Activated CD4-positive, alpha-beta T cell treated with anti-CD3 and anti-CD28 coated beads for 36 hours (primary cell): Measurements from ENCODE around the gene DDC. TPM values are rescaled to one million over a fixed set of nuclear protein-coding genes. Genes with fewer than 3 reads are reported as not detected.

ENCODE experiments used
- ATAC-seq: fragments of 200-7000 bp; cut with Tn5 transposase; one replicate; pipeline ENCODE4 v1.10.0; 2021; ENCODE audit warnings: mild to moderate bottlenecking, moderate library complexity
- CTCF ChIA-PET: fragments of 350-600 bp; sonication (Branson Sonifier 250); formaldehyde crosslinking; loops from one replicate; lab custom pipeline; 2021; ENCODE audit warnings: antibody characterized with exemption; lab: Charles Lee
- POLR2A ChIA-PET: fragments of 350-600 bp; sonication (Branson Sonifier 250); formaldehyde crosslinking; loops from one replicate; lab custom pipeline; 2021; ENCODE audit warnings: antibody characterized with exemption, inconsistent platforms; lab: Charles Lee
- DNase-seq: peaks from one replicate; pipeline ENCODE4 v3.0.0-alpha.2; 2020
- H3K27ac Mint-ChIP-seq: one replicate; pipeline ENCODE4 v1.8.0; 2021; ENCODE audit warnings: mixed read lengths
- H3K27me3 Mint-ChIP-seq: one replicate; pipeline ENCODE4 v1.8.0; 2021; ENCODE audit warnings: mixed read lengths
- H3K36me3 Mint-ChIP-seq: one replicate; pipeline ENCODE4 v1.8.0; 2021; ENCODE audit warnings: low read depth, mixed read lengths
- H3K4me1 Mint-ChIP-seq: one replicate; pipeline ENCODE4 v1.8.0; 2021; ENCODE audit warnings: mixed read lengths
- H3K4me3 Mint-ChIP-seq: one replicate; pipeline ENCODE4 v1.8.0; 2021; ENCODE audit warnings: mild to moderate bottlenecking, moderate library complexity, mixed read lengths
- H3K9me3 Mint-ChIP-seq: one replicate; pipeline ENCODE4 v1.8.0; 2021; ENCODE audit warnings: low read depth, mixed read lengths
- intact Hi-C, 2 experiments: fragments of 100-400 bp; cut with DNase I in 1 of 2; cut with micrococcal nuclease in 1 of 2; formaldehyde crosslinking; loops; one replicate each; pipeline versions ENCODE4 v1.14.2 to v1.15.1; 2022 to 2024; cut with DNase I, micrococcal nuclease
- total RNA-seq, 2 experiments: library from RNA; stranded (reverse); gene quantifications; one replicate each; pipeline ENCODE4 v1.2.3, GENCODE V29; 2021

DDC gene
- total RNA-seq, 2 experiments from 2014 or later: 0.28 to 0.53 TPM

- no peaks in the 10 kb centered on the region for H3K9me3 Mint-ChIP-seq
- H3K36me3 Mint-ChIP-seq: no peaks in the 10 kb centered on the region
- H3K4me3 Mint-ChIP-seq: no peak overlapping the region
- no peak overlapping the region for H3K27ac Mint-ChIP-seq
- POLR2A ChIA-PET: no interaction called here
- H3K4me1 Mint-ChIP-seq: peaks cover 50% of the 10 kb centered on the region
- ATAC-seq (no peak), DNase-seq (no peak)
- intact Hi-C loops: no loop called here
- CTCF ChIA-PET: interaction anchor here (0.7 to 1.4 kb wide), 3 partner anchors 9 to 137 kb away, joined by 3 read pairs; no protein-coding TSS in a partner anchor
- H3K27me3 Mint-ChIP-seq: no peaks in the 10 kb centered on the region
Measured at GRCh38 chr7:50412973-50413372, 152.2 kb downstream of the DDC start.

- ATAC-seq (no peak), DNase-seq (no peak)
- no peak overlapping the region for H3K4me3 Mint-ChIP-seq
- intact Hi-C loops: no loop called here
- CTCF ChIA-PET: interaction anchor here (0.6 to 1.4 kb wide), 6 partner anchors 9 to 316 kb away, joined by 3 to 6 read pairs (median 3); no protein-coding TSS in a partner anchor
- no peak overlapping the region for H3K27ac Mint-ChIP-seq
- no peaks in the 10 kb centered on the region for H3K27me3 Mint-ChIP-seq
- H3K4me1 Mint-ChIP-seq: peaks cover 51% of the 10 kb centered on the region
- H3K36me3 Mint-ChIP-seq: no peaks in the 10 kb centered on the region
- no peaks in the 10 kb centered on the region for H3K9me3 Mint-ChIP-seq
- POLR2A ChIA-PET: interaction anchor here (0.7 to 1.1 kb wide), 2 partner anchors 8 to 32 kb away, joined by 3 to 6 read pairs; no protein-coding TSS in a partner anchor
Measured at GRCh38 chr7:50411332-50411731, 153.9 kb downstream of the DDC start.

GRCh38 chr7:50409856-50410745, 155.1 kb downstream of the DDC start:
- ATAC-seq (peak; percentile 30), DNase-seq (peak; percentile 34)
- Mint-ChIP-seq H3K36me3 (peaks cover 1% of the 10 kb centered on the region), H3K9me3 (no peaks in the 10 kb centered on the region), H3K4me1 (peaks cover 52% of the 10 kb centered on the region), H3K27me3 (no peaks in the 10 kb centered on the region), H3K4me3 (no peak overlapping the region), H3K27ac (peak overlapping the region; percentile 7)
- ChIA-PET POLR2A (interaction anchor here (1.1 kb wide), 1 partner anchor 31 kb away, joined by 6 read pairs; no protein-coding TSS in a partner anchor), CTCF (interaction anchor here (1.0 to 1.4 kb wide), 3 partner anchors 10 to 35 kb away, joined by 3 to 6 read pairs (median 3); no protein-coding TSS in a partner anchor)
- intact Hi-C loops: no loop called here

Other genes starting within 250 kb of the DDC start
- gene FIGNL1, start 115.1 kb downstream of the DDC start, total RNA-seq: 10 to 100 TPM; 46.9 to 49.3 TPM
- gene GRB10, start 217.5 kb upstream of the DDC start, total RNA-seq: 10 to 100 TPM in 1 of 2 experiments, 1 to 10 TPM in 1; 9.5 to 11.9 TPM